Dedifferentiated amniotic fluid mesenchymal stem cell (primary cell): ENCODE measurements around the gene LRRC74B.
"Not testable (repeated sequence)": the region's sequence is repeated elsewhere in the genome, so short reads cannot be mapped to it uniquely, and the experiment has no call there.

Experiments
- DNase-seq: peaks from one replicate; pipeline ENCODE4 v3.0.0-alpha.2; 2016; ENCODE audit errors: extremely low spot score

LRRC74B gene

DNA sequence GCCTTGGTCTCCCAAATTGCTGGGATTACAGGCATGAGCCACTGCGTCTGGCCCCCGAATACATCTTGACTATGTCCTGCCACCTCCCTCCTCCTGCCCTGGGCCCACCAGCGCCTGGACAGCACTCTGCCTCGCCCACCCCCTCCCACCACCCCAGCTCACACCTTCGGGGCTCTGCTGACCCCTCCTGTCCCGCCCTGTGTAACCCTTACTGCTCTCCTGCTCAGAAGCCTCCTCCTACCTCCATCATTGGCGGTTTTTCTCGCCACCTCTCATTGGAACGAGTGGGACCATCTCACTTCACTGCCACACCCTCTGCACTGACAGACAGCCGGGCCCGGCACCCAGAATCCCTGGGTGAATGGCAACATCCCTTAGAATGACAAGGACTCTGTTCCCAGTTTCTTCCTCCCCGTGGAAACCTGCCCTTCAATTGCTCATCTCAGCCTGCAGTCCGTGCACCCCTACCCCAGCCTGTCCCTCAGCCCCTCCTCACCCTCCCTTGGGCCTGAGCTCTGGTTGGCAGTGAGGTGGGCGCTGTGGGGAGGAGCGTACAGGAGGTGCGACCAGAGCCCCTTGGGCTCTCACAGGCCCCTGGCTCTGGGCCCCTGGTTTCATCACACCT is 32.2 kb downstream of the LRRC74B start:
- DNase-seq = no peak

DNA sequence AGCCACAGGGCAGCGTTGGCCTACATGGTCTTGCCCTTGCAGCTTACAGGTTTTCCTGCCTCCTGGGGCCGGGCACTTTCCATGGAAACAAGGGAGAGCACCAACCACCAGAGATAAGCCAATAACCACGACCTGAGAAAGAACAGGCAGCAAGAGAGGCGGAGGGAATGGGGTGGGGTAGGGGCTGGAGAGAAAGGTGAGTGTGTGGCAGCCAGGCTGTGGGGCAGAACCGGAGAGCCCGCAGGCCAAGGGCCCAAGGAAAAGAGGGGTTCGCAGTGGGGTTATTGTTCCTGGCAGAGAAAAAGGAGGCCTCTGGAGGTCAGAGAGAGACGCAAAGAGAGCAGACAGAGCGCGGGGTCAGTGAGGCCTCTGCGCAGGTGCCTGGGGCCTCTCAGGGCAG is 33.2 kb downstream of the LRRC74B start:
- no peak for DNase-seq

DNA sequence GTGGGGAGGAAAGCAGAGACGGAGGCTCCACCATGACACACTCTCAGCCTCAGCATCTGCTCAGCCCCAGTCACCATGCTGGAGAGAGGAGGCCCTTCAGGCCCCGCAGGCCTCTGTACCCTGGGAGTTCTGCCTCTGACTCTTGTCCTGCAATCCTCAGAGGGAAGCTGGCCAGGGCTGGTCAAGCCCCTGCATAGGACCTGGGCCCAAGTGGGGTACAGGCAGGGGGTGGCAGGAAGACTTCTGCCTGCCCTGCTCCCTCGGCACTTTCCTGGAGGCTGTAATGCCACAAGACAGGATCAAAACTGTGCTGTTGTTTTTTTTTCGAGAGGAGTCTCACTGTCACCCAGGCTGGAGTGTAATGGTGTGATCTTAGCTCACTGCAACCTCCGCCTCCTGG is 33.7 kb downstream of the LRRC74B start:
- no peak for DNase-seq

DNA sequence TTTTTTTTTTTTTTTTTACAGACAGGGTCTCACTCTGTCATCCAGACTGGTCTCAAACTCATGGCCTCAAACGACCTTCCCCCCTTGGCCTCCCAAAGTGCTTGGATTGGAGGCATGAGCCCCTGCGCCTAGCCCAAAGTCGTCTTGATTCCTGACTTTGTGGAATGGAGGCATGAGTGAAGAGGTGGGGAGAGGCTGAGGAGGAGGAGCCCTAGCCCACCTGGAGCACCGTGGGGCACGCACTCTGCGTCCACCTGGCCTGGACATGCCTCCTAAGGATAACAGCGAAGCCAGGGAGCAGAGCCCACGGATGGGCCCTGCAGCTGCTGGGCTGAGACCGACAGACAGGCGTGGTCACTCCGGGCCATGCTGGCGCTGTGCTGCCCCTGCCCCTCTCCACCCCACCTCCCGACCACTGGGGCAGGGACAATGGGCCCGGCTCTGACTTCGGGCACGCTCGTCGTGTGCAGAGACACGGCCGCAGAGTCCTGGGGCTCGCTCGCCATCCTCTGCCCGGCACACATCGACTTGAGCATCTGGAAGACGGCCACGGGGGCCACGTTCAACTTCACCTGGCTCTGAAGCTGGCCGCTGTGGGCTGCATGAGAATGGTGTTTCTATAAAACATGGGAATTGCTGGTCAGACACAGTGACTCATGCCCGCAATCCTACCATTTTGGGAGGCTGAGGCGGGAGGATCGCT is 34.8 kb downstream of the LRRC74B start:
- DNase-seq = no peak

DNA sequence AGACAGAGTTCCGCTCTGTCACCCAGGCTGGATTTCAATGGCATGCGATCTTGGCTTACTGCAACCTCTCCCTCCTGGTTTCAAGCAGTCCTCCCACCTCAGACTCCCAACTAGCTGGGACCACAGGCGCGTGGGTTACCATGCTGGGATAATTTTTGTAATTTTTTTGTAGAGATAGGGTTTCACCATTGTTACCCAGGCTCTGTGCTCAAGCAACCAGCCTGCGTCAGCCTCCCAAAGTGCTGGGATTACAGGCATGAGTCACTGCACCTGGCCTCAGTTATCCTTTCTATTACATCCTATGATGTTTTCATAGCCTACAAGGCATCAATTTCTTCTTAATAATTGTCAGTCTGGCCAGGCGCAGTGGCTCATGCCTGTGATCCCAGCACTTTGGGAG is 36.5 kb downstream of the LRRC74B start:
- DNase-seq = no peak

DNA sequence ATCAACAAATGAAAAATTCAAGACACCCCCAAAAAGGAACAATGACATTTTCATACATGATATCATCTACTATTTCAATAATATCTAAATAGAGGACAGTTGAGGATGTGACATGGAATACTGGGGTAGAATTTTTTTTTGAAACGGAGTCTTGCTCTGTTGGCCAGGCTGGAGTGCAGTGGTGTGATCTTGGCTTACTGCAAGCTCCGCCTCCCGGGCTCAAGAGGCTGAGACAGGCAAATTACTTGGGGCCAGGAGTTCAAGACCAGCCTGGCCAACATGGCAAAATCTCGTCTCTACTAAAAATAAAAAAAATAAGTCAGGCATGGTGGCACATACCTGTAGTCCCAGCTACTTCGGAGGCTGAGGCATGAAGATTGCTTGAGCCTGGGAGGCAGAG is 41.4 kb downstream of the LRRC74B start:
- no peak for DNase-seq

DNA sequence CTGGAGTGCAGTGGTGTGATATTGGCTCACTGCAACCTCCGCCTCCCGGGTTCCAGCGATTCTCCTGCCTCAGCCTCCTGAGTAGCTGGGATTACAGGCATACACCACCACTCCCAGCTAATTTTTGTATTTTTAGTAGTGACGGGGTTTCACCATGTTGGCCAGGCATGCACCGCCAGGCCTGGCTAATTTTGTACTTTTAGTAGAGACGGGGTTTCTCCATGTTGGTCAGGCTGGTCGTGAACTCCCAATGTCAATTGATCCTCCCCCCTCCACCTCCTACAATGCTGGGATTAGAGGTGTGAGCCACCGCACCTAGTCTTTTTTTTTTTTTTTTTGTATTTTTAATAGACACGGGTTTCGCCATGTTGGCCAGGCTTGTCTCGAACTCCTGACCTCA is 42.2 kb downstream of the LRRC74B start:
- DNase-seq = not testable (repeated sequence)

DNA sequence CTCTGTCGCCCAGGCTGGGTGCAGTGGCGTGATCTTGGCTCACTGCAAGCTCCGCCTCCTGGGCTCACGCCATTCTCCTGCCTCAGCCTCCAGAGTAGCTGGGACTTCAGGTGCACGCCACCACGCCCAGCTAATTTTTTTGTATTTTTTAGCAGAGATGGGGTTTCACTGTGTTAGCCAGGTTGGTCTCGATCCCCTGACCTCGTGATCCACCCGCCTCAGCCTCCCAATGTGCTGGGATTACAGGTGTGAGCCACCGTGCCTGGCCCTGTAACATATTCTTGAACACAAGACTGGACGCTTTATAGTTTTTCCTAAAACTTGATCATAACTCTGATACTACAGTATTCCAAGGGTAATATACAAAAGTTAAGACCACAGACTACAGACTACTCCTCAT is 45.5 kb downstream of the LRRC74B start:
- DNase-seq = not testable (repeated sequence)

DNA sequence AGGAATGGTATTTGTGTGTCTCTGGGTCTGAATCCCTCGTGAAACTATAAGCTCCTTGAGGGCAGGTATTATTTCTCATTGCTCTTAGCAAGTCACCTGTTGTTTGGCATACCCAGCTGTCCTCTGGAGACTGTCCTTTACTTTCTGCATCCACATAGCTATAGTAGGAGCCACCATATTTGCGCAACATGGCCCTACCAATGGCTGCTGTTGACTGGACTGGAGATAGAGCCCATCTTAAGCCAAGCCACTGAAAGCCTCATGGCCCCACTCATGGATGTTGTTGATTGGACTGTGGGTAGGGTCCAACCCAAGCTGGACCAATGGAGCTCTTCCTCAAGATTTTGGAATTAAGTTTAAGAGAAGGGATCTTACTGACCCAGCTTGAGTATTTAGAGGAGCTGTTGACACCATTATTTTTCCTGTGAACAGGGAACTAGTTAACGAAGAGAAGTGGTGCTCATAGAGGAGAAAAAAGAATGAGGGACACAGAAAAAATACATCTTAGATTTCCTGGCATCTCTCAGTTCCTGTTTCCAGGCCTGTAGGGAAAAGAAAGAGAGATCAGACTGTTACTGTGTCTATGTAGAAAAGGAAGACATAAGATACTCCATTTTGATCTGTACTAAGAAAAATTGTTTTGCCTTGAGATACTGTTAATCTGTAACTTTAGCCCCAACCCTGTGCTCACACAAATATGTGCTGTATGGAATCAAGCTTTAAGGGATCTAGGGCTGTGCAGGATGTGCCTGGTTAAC is 47.2 kb downstream of the LRRC74B start:
- DNase-seq = no peak

DNA sequence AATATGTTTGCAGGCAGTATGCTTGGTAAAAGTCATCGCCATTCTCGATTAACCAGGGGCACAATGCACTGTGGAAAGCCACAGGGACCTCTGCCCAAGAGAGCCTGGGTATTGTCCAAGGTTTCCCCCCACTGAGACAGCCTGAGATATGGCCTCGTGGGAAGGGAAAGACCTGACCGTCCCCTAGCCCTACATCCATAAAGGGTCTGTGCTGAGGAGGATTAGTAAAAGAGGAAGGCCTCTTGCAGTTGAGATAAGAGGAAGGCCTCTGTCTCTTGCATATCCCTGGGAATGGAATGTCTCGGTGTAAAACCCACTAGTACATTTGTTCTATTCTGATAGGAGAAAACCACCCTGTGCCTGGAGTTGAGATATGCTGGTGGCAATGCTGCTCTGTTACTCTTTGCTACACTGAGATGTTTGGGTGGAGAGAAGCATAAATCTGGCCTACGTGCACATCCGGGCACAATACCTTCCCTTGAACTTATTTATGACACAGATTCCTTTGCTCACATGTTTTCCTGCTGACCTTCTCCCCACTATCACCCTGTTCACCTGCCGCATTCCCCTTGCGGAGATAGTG is 47.9 kb downstream of the LRRC74B start:
- DNase-seq = not testable (repeated sequence)

DNA sequence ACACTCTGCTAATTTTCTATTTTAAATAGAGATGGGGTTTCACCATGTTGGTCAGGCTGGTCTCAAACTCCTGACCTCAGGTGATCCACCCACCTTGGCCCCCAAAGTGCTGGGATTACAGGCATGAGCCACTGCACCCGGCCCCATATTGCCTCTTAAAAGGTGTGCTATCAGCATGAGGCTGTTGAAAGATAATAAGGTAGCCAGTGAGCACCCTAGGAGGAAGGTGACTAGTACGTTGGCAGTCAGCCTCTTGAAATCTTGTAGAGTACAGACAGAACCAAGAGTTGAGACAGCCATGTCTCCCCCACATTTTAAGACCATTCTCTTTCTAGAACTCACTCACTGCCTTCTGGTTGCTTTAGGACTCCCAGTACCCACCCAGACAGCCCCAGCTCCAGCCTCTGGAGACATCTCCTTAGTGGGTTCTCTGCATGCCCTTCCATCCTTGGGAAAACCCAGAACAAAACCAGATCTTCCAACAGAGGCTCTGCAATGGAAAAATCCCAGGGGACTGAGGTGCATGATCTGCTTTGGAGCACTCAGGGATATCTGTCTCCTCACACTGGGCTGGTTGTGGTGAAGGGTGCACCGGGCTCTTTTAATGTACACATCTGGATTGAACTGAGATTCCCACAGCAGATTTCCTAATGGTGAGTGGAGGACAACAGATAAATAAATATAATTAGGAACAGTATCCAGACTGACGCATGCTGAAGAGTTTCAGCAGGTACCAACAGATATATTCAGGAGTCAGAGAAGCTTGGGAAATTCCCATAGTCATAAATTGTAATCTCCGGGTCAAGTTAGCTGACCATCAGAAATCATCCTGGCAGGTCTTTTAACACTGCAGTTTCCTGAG is 49.4 kb downstream of the LRRC74B start:
- DNase-seq = no peak

DNA sequence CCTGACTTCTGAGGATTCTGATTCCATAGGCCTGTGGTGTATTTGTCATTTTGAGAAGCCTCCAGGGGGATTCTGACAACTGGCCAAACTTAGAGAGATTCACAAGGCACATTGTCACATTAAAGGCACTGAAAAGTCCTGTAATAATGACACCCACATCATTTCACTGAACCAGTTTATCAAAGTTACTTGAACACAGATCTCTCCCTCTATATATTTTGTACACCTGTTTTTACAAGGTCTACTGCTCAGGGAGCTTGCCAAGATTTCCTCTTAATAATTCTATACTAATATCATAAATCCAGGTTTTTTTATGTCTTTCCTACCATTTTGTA is 50.0 kb downstream of the LRRC74B start:
- no peak for DNase-seq

DNA sequence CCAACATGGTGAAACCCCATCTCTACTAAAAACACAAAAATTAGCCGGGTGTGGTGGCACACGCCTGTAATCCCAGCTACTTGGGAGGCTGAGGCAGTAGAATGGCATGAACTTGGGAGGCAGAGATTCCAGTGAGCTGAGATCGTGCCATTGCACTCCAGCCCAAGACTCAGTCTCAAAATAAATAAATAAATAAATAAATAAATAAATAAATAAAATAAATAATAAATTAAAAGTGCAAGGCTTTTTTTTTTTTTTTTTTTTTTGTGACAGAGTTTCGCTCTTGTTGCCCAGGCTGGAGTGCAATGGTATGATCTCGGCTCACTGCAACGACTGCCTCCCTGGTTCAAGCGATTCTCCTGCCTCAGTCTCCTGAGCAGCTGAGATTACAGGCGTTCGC is 51.1 kb downstream of the LRRC74B start:
- not testable (repeated sequence) for DNase-seq

DNA sequence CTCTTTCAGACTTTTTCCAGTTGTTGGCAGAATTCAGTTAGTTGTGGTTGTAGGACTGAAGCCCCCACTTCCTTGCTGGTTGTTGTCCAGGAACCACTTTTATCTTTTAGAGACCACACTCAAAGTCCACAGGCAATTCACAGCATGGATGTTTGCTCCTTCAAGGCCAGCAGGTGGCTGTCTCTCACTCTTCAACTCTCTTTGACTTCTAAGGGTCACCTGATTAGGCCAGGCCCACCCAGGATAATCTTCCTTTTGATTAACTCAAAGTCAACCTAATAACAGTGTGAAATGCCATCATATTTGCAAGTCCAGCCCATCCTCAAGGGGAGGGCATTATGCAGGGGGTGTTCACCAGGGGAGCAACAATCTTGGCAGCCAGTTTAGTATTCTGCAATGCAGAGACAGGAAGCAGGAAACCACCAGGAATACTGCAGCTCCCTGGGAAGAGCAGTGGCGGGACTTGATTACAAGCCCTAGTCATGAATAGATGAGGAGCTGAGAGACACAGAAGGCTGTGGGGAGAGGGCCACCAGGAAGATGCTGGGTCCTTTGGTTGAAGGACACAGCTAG is 52.4 kb downstream of the LRRC74B start:
- no peak for DNase-seq

DNA sequence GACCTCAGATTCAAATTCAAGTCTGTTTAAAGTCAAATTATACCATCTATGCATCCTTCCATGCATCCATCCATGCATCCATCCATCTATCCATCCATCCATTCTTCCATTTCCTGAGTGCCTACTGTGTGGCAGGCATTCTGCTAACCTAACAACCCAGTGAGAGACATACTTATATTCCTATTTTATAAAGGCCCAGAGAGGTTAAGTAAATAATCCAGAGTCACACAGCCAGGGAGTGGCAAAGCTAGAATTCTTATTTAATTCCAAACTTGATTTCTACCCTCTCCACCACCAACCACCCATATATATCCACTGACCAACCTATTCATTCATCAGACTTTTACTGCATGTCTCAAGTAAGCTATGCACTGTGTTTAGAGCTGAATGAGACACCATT is 53.8 kb downstream of the LRRC74B start:
- DNase-seq = no peak

DNA sequence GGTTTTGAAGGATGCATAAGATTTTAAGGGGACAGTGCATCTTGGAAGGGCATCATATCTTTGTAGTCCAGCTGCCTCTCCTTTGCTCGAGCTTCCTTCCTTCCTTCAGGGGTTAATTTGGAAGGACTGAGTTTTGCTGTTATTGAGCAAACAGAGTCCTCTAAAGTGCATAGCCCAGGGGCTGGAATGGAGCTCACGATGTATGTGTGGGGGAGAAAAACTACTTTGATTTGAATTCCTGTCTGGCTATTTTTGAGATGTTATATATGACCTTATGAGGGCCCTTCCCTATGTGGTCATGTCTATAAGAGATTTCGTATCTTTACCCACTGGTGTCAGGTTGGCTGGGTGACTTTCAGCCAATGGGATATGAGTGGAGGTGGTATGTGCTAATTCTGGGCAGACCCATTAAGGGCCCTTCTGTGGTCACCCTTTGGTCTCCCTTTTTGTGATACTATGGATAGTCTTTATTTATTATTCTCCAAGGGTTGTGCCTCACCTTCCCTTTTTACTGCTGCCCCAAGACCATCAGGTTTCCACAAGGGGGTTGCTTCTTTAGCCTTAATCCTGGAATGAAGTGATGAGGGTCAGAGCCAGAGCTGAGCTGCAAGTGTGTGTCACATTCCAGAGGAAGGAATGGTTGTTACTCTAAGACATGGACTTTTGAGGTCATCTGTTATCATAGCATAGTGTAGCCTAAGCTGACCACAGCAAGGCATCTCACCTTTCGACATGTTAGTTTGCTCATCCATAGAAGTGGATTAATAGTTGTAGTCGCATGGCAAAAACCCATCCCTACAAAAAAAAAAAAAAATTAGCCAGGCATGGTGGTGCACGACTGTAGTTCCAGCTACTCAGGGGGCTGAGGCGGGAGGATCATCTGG is 54.6 kb downstream of the LRRC74B start:
- DNase-seq = no peak

DNA sequence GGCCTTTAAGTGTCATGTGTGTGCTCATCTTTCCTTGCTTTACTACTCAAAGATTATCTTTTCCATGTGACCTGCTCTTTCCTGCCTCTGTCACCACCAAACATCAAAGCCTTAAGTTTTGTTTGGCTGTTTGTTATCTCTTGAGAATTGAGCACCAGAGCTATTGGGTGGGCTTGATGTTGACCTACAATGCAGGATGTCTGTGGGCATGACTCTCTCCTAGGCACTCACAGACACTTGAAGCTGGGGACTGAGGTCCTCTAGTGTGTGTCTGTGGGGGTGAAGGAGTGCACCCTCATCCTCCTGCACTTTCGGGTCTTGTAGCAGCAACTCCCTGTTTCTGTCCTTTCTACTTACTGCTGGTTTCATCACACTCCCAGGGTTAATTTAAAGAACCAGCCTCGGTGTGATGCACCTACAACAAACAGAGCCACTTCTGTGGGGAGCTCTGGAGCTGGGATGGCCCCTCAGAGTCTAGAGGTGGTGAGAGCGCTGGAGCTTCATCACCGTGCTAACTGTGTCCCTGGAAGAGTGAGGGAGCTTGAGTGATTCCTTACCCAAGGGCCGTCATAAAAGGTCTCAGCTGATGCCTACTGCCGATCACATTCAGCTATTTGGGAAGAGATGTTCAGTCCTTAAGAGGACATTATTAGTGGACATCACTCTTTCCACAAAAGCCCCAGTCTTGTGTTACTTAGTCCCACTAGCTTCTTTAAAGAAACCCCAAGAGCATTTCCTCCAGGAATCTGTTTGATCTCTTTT is 56.3 kb downstream of the LRRC74B start:
- DNase-seq = no peak

DNA sequence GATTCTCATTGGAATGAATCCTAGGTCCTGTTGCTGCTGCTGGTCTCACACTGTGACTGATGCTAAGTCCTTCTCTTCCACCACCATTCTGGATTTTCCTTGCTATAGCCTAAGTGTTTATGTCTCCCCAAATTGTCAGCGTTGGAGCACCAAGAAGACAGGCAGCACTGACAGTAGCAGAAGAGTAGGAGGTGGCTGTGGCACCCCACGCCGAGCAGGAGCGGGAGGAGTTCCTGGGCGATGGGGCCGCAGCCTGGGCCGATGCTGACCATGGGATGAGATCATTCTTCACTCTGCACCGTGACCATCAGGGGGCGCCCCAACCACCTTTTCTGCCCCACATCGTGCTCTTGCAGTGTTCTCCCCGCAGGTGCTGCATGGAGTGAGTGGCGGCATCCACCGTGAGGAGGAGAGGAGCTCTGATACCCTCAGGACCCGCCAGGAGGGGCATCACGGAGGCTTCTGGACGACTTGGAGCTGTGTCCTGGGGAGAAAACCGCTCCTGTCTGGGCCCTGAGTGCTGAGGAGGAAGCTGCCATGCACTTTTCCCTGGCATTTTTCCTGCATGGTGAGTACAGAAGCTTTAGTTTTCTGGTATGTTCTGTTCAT is 57.0 kb downstream of the LRRC74B start:
- no peak for DNase-seq

DNA sequence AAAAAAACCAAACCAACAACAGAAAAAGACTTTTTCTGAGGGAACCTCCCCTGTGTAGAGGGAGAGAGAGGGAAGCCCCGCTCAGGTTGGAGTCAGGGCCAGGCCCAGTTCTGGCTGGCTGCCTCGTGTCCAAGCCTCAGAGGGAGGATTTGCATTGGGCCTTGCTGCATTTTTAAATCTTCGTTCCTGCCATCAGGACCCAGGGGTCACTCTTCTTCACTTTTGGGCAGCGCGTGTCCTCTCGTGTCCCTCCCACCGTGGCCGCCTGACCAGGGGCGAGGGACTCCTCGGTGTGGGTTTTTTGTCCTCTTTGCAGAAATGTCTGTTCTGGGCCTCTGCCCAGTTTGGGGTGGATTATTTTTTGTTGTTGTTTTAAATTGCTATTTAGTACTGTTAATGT is 57.9 kb downstream of the LRRC74B start:
- no peak for DNase-seq
